Fibroblast of pulmonary artery (primary cell): Measurements from ENCODE around the gene KRT12.

Source experiments
- DNase-seq: peaks from one replicate; pipeline ENCODE4 v3.0.0-alpha.2; 2010; ENCODE audit warnings: low read depth
- H3K4me3 ChIP-seq: replicated peaks from 2 replicates; pipeline ENCODE4 v1.5.1; 2011; ENCODE audit warnings: low read depth, mild to moderate bottlenecking, control low read depth, low read length, moderate library complexity
- CTCF ChIP-seq: IDR thresholded peaks from 2 replicates; pipeline ENCODE4 v1.5.1; 2011; ENCODE audit warnings: mild to moderate bottlenecking, control low read depth, low read length, inconsistent platforms; ENCODE audit errors: missing control alignments

KRT12 gene

GRCh38 chr17:40832840-40833239, 34.2 kb downstream of the KRT12 start:
- TF ChIP-seq CTCF, result no peak

GRCh38 chr17:40830085-40830776, 36.8 kb downstream of the KRT12 start:
- no peak for DNase-seq
- no peak overlapping the region for H3K4me3 ChIP-seq
- TF ChIP-seq CTCF, result no peak

More at GRCh38 chr17:40832840-40833239, 34.2 kb downstream of the KRT12 start:
- H3K4me3 ChIP-seq, result no peak overlapping the region
- DNase-seq, result no peak

- DNase-seq, result peak; percentile 29
- H3K4me3 ChIP-seq, result no peak overlapping the region
- TF ChIP-seq CTCF, result no peak
These were observed 38.5 kb downstream of the KRT12 start for GRCh38 chr17:40828454-40829044.

GRCh38 chr17:40827746-40828453, 39.1 kb downstream of the KRT12 start:
- no peak overlapping the region for H3K4me3 ChIP-seq
- DNase-seq, result peak; percentile 47
- TF ChIP-seq CTCF, result no peak

- DNase-seq, result no peak
- no peak for TF ChIP-seq CTCF
- no peak overlapping the region for H3K4me3 ChIP-seq
These were observed 41.4 kb downstream of the KRT12 start for GRCh38 chr17:40825599-40825998.

- DNase-seq, result no peak
- TF ChIP-seq CTCF, result no peak
- no peak overlapping the region for H3K4me3 ChIP-seq
These were observed 42.8 kb downstream of the KRT12 start for GRCh38 chr17:40824015-40824832.
